ENCODE results near the gene OS9. TPM values are rescaled to one million over a fixed set of nuclear protein-coding genes. Genes with fewer than 3 reads are reported as not detected.
"Not testable (repeated sequence)": the region's sequence is repeated elsewhere in the genome, so short reads cannot be mapped to it uniquely, and the experiment has no call there.

OS9 gene, protein sequence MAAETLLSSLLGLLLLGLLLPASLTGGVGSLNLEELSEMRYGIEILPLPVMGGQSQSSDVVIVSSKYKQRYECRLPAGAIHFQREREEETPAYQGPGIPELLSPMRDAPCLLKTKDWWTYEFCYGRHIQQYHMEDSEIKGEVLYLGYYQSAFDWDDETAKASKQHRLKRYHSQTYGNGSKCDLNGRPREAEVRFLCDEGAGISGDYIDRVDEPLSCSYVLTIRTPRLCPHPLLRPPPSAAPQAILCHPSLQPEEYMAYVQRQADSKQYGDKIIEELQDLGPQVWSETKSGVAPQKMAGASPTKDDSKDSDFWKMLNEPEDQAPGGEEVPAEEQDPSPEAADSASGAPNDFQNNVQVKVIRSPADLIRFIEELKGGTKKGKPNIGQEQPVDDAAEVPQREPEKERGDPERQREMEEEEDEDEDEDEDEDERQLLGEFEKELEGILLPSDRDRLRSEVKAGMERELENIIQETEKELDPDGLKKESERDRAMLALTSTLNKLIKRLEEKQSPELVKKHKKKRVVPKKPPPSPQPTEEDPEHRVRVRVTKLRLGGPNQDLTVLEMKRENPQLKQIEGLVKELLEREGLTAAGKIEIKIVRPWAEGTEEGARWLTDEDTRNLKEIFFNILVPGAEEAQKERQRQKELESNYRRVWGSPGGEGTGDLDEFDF
- 100 to 1,000 TPM; 146 to 152 TPM for total RNA-seq

DNA sequence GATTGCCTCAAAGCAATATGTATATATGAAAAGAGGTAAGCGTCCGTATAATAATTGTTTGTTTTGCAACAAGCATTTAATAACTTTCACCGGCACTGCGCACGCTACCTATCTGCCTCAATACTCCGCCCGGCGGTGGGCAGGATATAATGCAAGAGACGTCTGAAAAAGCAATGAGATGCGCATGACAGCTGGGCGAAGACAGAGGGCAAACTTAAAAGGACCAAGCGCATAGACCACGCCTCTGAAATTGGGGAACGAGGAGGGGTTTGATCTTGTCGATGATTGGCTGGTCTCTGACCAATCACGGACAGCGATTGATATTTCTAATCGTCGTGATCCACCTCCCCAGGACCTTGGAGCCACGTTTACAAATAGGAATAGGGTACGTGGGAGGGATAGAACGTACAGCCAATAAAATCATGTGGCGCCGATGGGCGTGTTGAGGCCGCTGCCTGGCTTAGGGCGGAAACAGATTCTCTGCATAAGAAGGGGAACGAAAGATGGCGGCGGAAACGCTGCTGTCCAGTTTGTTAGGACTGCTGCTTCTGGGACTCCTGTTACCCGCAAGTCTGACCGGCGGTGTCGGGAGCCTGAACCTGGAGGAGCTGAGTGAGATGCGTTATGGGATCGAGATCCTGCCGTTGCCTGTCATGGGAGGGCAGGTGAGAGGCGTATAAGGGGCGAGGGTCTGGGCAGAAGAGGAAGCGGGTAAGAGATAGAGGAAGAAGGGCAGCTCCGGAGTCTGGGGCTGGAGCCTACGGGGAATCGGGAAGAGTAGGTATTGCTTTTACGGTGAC, at the start of gene OS9:
Gene OS9, plus strand, starts transcription at position 474 of the 800 bp plus-strand sequence. Its CDS starts 30 bp downstream, at position 504.
- Mint-ChIP-seq H3K36me3 (ENCODE audit: low read depth) (peaks cover 32% of the 10 kb centered on the region), H3K9me3 (no peaks in the 10 kb centered on the region), H3K27me3 (peaks cover 13% of the 10 kb centered on the region), H3K4me1 (peaks cover 7% of the 10 kb centered on the region), H3K4me3 (no peak within 1 kb of the TSS), H3K27ac (no peak within 1 kb of the TSS)
- peak; percentile 96 for DNase-seq
- ChIA-PET CTCF (interaction anchor here (0.8 to 3.3 kb wide), 10 partner anchors 13 to 235 kb away, joined by 3 to 16 read pairs (median 4); partner anchors contain the start of genes B4GALNT1 and GLI1), POLR2A (interaction anchor here (0.8 to 2.3 kb wide), 13 partner anchors 11 to 1225 kb away, joined by 3 to 16 read pairs (median 3); partner anchors contain the start of genes B4GALNT1, DDIT3 and TSPAN31)

DNA sequence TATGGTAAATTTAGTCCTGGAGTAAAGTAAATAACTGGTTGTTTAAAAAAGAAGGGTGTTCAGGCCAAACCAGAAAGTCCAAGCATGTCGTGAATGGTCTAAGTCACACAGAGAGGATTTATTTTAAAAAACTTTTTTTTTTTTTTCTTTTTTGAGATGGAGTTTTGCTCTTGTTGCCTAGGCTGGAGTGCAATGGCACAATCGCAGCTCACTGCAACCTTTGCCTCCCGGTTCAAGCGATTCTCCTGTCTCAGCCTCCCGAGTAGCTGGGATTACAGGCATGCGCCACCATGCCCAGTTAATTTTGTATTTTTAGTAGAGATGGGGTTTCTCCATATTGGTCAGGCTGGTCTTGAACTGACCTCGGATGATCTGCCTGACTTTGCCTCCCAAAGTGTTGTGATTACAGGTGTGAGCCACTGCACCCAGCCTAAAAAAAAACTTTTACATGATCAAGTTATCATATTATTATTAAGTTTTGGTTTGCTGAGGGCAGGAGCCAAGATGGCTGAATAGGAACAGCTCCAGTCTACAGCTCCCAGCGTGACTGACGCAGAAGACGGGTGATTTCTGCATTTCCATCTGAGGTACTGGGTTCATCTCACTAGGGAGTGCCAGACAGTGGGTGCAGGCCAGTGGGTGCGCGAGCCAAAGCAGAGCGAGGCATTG, 47.8 kb upstream of the OS9 start:
- H3K36me3 Mint-ChIP-seq (ENCODE audit: low read depth); H3K4me1 Mint-ChIP-seq; DNase-seq; H3K27ac Mint-ChIP-seq; POLR2A ChIA-PET; H3K9me3 Mint-ChIP-seq; H3K4me3 Mint-ChIP-seq; CTCF ChIA-PET; H3K27me3 Mint-ChIP-seq: not testable (repeated sequence)

DNA sequence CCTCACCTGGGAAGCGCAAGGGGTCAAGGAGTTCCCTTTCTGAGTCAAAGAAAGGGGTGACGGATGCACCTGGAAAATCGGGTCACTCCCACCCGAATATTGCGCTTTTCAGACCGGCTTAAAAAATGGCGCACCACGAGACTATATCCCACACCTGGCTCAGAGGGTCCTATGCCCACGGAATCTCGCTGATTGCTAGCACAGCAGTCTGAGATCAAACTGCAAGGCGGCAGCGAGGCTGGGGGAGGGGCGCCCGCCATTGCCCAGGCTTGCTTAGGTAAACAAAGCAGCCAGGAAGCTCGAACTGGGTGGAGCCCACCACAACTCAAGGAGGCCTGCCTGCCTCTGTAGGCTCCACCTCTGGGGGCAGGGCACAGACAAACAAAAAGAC, 47.3 kb upstream of the OS9 start:
- CTCF ChIA-PET; DNase-seq; H3K4me3 Mint-ChIP-seq; H3K9me3 Mint-ChIP-seq; H3K4me1 Mint-ChIP-seq; POLR2A ChIA-PET; H3K27ac Mint-ChIP-seq; H3K27me3 Mint-ChIP-seq; H3K36me3 Mint-ChIP-seq (ENCODE audit: low read depth): not testable (repeated sequence)

DNA sequence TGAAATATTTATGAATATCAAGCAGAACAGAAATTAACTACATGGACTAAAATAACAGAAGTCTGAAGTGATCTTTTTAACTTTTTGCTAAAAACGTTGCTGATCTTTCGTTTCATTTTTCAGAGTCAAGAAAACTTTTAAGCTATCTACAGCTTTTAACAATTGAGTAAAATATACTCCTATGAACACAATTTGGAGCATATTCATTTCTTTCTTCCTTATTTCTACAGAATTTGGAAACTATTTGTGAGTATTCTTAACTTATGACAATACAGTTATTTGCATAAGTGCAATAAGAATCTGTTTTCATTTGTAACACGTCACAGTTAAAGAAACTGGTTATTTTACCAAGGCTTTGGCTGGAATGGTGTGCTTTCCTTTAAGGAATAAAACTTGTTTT, 39.9 kb upstream of the OS9 start:
- Mint-ChIP-seq H3K4me3 (no peak overlapping the region), H3K27ac (no peak overlapping the region), H3K9me3 (peaks cover 7% of the 10 kb centered on the region), H3K36me3 (ENCODE audit: low read depth) (no peaks in the 10 kb centered on the region), H3K4me1 (no peaks in the 10 kb centered on the region), H3K27me3 (peaks cover 6% of the 10 kb centered on the region)
- ChIA-PET POLR2A (no interaction called here), CTCF (interaction anchor here (1.4 kb wide), 1 partner anchor 21 kb away, joined by 4 read pairs; the partner anchor contains the start of gene B4GALNT1)
- DNase-seq: no peak

DNA sequence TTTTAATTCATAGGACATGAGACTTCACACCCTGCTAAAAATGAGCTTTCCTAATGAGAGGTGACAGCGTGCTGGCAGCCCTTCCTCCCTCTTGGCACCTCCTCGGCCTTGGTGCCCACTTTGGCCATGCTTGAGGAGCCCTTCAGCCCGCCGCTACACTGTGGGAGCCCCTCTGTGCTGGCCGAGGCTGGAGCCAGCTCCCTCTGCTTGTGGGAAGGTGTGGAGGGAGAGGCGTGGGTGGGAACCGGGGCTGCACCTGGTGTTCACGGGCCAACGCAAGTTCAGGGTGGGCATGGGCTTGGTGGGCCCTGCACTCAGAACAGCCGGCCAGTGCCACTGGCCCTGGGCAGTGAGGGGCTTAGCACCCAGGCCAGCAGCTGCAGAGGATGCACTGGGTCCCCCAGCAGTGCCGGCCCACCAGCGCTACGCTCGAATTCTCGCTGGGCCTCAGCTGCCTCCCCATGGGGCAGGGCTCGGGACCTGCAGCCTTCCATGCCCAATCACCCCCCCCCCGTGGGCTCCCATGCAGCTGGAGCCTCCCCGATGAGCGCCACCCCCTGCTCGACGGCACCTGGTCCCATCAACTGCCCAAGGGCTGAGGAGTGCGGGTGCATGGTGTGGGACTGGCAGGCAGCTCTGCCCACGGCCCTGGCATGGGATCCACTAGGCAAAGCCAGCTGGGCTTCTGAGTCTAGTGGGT, 38.2 kb upstream of the OS9 start:
- ChIA-PET CTCF (no interaction called here), POLR2A (no interaction called here)
- DNase-seq: no peak
- Mint-ChIP-seq H3K9me3 (peaks cover 7% of the 10 kb centered on the region), H3K27ac (no peak overlapping the region), H3K4me3 (no peak overlapping the region), H3K27me3 (peaks cover 6% of the 10 kb centered on the region), H3K36me3 (ENCODE audit: low read depth) (no peaks in the 10 kb centered on the region), H3K4me1 (no peaks in the 10 kb centered on the region)

DNA sequence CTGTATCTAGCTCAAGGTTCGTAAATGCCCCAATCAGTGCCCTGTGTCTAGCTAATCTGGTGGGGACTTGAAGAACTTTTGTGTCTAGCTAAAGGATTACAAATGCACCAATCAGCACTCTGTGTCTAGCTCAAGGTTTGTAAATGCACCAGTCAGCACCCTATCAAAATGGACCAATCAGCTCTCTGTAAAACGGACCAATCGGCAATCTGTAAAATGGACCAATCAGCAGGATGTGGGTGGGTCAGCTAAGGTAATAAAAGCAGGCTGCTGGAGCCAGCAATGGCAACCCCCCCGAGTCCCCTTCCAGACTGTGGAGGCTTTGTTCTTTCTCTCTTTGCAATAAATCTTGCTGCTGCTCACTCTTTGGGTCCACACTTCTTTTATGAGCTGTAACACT, 37.5 kb upstream of the OS9 start:
- CTCF ChIA-PET: interaction anchor here (1.1 to 1.7 kb wide), 2 partner anchors 20 to 230 kb away, joined by 3 to 4 read pairs; no protein-coding TSS in a partner anchor
- DNase-seq; H3K4me1 Mint-ChIP-seq; H3K9me3 Mint-ChIP-seq; H3K4me3 Mint-ChIP-seq; H3K27me3 Mint-ChIP-seq; H3K27ac Mint-ChIP-seq; H3K36me3 Mint-ChIP-seq (ENCODE audit: low read depth); POLR2A ChIA-PET: not testable (repeated sequence)

DNA sequence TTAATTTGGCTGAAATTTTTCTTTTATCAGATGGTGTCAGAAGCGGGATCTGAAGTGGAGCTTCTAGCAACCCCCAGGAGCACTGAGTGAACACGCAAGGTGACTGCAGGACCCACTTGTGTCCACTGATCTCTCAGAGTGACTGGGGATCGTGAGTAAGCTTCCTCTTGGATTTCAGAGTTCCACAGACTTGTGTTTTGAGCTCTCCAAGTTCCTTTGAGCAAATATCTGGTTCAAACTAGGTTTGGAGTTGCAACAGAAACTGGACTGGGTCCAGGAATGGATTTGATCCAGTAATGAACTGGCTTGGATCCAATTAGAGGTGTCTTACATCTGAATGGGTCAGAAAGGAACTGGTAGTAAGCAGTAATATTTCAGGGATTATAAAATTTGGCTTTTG, 36.2 kb upstream of the OS9 start:
- H3K27me3 Mint-ChIP-seq: peaks cover 6% of the 10 kb centered on the region
- H3K4me3 Mint-ChIP-seq: no peak overlapping the region
- no peak for DNase-seq
- CTCF ChIA-PET: interaction anchor here (1.1 to 1.7 kb wide), 2 partner anchors 21 to 231 kb away, joined by 3 to 4 read pairs; no protein-coding TSS in a partner anchor
- no peak overlapping the region for H3K27ac Mint-ChIP-seq
- POLR2A ChIA-PET: no interaction called here
- peaks cover 11% of the 10 kb centered on the region for H3K9me3 Mint-ChIP-seq
- peaks cover 2% of the 10 kb centered on the region for H3K36me3 Mint-ChIP-seq (ENCODE audit: low read depth)
- H3K4me1 Mint-ChIP-seq: no peaks in the 10 kb centered on the region

DNA sequence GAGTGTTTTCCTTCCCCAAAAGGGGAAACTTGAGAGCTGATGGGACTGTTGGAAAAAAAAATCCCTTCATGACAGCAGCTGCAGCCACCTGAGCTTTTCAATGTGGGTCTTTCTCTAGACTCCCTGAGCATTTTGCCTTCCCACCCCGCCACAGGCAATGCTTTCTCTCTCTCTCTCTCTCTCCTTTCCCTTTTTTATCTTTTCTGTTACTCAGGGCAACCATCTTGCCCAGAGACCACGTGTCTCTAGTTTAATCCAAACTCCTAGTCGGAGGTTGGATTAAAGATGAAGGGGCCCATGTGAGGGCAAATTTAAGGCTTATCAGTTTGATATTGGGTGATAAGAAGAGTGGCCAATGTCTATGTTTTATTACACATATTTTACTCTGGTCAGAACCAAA, 35.0 kb upstream of the OS9 start:
- ChIA-PET POLR2A (no interaction called here), CTCF (no interaction called here)
- H3K9me3 Mint-ChIP-seq: peaks cover 11% of the 10 kb centered on the region
- no peaks in the 10 kb centered on the region for H3K4me1 Mint-ChIP-seq
- peaks cover 6% of the 10 kb centered on the region for H3K27me3 Mint-ChIP-seq
- DNase-seq: no peak
- H3K36me3 Mint-ChIP-seq (ENCODE audit: low read depth): peaks cover 2% of the 10 kb centered on the region
- H3K4me3 Mint-ChIP-seq: no peak overlapping the region
- H3K27ac Mint-ChIP-seq: no peak overlapping the region

DNA sequence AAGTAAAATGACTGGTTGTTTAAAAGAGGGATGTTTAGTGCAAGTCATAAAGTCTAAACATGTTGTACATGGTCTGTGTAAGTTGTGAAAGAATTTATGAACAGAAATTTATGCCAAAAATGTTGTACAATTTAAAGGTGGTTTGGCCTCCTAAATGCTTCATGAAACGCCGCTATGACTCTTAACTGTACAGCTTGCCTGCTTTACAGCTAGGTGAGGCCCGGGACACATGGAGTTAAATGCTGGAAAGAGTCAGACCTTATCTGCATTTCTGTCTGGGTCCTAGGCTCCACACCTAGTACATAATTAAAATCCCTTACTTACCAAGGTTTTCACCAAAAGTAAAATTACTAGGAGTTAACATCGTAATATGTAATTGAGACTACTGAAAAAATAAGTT, 32.6 kb upstream of the OS9 start:
- POLR2A ChIA-PET: no interaction called here
- peaks cover 6% of the 10 kb centered on the region for H3K9me3 Mint-ChIP-seq
- CTCF ChIA-PET: no interaction called here

DNA sequence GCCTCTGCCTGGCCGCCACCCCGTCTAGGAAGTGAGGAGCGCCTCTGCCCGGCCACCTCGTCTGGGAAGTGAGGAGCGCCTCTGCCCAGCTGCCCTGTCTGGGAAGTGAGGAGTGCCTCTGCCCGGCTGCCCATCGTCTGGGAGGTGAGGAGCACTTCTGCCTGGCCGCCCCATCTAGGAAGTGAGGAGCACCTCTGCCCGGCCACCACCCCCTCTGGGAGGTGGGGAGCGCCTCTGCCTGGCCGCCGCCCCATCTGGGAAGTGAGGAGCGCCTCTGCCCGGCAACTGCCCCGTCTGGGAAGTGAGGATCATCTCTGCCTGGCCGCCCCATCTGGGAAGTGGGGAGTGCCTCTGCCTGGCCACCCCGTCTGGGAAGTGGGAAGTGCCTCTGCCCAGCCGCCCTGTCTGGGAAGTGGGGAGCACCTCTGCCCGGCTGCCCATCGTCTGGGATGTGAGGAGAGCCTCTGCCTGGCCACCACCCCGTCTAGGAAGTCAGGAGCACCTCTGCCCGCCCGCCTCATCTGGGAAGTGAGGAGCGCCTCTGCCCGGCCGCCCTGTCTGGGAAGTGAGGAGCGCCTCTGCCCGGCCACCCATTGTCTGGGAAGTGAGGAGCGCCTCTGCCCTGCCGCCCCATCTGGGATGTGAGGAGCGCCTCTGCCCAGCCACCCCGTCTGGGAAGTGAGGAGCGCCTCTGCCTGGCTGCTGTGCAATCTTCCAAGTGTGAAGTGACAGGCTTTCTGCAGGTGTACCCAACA, 28.7 kb upstream of the OS9 start:
- CTCF ChIA-PET; H3K9me3 Mint-ChIP-seq; POLR2A ChIA-PET; DNase-seq; H3K36me3 Mint-ChIP-seq (ENCODE audit: low read depth); H3K27me3 Mint-ChIP-seq; H3K27ac Mint-ChIP-seq; H3K4me1 Mint-ChIP-seq; H3K4me3 Mint-ChIP-seq: not testable (repeated sequence)

More for the DNA sequence above, 32.6 kb upstream of the OS9 start:
- no peak for DNase-seq
- Mint-ChIP-seq H3K27ac (no peak overlapping the region), H3K27me3 (peaks cover 3% of the 10 kb centered on the region), H3K4me1 (no peaks in the 10 kb centered on the region), H3K36me3 (ENCODE audit: low read depth) (peaks cover 2% of the 10 kb centered on the region), H3K4me3 (no peak overlapping the region)

DNA sequence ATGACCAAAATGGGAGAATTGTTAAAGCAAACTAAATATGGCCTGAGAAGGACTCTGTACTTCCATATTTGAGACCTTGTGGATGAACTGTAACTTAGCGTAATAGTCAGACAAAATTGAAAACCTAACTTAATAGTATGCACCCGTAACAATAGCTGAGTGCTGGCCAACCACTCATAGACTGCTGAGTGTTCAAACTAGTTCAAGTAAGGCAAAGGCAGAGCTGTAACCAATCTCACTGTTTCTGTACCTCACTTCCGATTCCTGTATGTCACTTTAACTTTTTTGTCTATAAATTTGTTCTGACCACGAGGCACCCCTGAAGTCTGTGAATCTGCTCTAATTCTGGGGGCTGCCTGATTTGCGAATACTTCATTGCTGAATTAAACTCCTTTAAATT, 27.0 kb upstream of the OS9 start:
- Mint-ChIP-seq H3K4me3 (no peak overlapping the region), H3K9me3 (no peaks in the 10 kb centered on the region), H3K27ac (no peak overlapping the region), H3K27me3 (peaks cover 5% of the 10 kb centered on the region), H3K36me3 (ENCODE audit: low read depth) (no peaks in the 10 kb centered on the region), H3K4me1 (no peaks in the 10 kb centered on the region)
- ChIA-PET CTCF (no interaction called here), POLR2A (no interaction called here)
- DNase-seq: no peak

DNA sequence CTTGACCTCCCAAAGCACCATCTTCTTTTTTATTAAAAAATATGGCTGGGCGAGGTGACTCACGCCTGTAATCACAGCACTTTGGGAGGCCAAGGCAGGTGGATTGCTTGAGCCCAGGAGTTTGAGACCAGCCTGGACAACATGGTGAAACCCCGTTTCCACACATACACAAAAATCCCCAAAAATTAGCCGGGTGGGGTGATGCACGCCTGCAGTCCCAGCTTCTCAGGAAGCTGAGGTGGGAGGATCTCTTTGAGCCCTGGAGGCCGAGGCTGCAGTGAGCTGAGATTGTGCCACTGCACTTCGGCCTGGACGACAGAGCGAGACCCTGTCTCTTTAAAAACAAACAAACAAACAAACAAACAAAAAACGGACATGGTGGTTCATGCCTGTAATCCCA, 24.2 kb upstream of the OS9 start:
- DNase-seq; CTCF ChIA-PET; H3K9me3 Mint-ChIP-seq; POLR2A ChIA-PET; H3K4me3 Mint-ChIP-seq; H3K27me3 Mint-ChIP-seq; H3K27ac Mint-ChIP-seq; H3K36me3 Mint-ChIP-seq (ENCODE audit: low read depth); H3K4me1 Mint-ChIP-seq: not testable (repeated sequence)

All from activated CD4-positive, alpha-beta memory T cell treated with anti-CD3 and anti-CD28 coated beads, Interleukin-2, amount 10 ng/mL, durations not matched to agents 7 days and 5 days (primary cell).